Ovary (tissue), 3 donors: ENCODE results near the gene CIDEC.

Source experiments
- EP300 ChIP-seq: sonication (generic); formaldehyde crosslinking; IDR thresholded peaks from one replicate; pipeline ENCODE4 v1.6.1; 2017; ENCODE audit warnings: antibody characterized with exemption
- POLR2A ChIP-seq: fragments of 450-650 bp; IDR thresholded peaks from one replicate; pipeline ENCODE4 v1.6.1; 2017; ENCODE audit warnings: antibody characterized with exemption, mild to moderate bottlenecking, moderate library complexity
- TF ChIP-seq, protein P1 (sequence below), 3 donors: fragments of 450-650 bp in 2 of 3; fragments of 200-600 bp in 1 of 3; IDR thresholded peaks; one replicate each; pipeline versions ENCODE4 v1.5.1 to v1.8.0; 2016 to 2022; ENCODE audit warnings: antibody characterized with exemption in 3 of 3, mild to moderate bottlenecking in 1 of 3
- donor health status: DM: no; HTN: no; CAD: no.

- TF ChIP-seq POLR2A (no peak), EP300 (no peak)
- TF ChIP-seq, protein P1, sequence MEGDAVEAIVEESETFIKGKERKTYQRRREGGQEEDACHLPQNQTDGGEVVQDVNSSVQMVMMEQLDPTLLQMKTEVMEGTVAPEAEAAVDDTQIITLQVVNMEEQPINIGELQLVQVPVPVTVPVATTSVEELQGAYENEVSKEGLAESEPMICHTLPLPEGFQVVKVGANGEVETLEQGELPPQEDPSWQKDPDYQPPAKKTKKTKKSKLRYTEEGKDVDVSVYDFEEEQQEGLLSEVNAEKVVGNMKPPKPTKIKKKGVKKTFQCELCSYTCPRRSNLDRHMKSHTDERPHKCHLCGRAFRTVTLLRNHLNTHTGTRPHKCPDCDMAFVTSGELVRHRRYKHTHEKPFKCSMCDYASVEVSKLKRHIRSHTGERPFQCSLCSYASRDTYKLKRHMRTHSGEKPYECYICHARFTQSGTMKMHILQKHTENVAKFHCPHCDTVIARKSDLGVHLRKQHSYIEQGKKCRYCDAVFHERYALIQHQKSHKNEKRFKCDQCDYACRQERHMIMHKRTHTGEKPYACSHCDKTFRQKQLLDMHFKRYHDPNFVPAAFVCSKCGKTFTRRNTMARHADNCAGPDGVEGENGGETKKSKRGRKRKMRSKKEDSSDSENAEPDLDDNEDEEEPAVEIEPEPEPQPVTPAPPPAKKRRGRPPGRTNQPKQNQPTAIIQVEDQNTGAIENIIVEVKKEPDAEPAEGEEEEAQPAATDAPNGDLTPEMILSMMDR (IDR thresholded peaks at IDR 0.05) = no peak
Measured at GRCh38 chr3:9867106-9867505, 12.9 kb downstream of the CIDEC start.
